NCI-H1417 treated with DMSO at 0.1 percent for 48 hours (cell line): ENCODE measurements around the gene GAGE12G.
"Not testable (repeated sequence)": the region's sequence is repeated elsewhere in the genome, so short reads cannot be mapped to it uniquely, and the experiment has no call there.

ENCODE experiments used
- DNase-seq: peaks from one replicate; lab custom pipeline; 2025; lab: John Stamatoyannopoulos, UW

GAGE12G gene, protein sequence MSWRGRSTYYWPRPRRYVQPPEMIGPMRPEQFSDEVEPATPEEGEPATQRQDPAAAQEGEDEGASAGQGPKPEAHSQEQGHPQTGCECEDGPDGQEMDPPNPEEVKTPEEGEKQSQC

DNA sequence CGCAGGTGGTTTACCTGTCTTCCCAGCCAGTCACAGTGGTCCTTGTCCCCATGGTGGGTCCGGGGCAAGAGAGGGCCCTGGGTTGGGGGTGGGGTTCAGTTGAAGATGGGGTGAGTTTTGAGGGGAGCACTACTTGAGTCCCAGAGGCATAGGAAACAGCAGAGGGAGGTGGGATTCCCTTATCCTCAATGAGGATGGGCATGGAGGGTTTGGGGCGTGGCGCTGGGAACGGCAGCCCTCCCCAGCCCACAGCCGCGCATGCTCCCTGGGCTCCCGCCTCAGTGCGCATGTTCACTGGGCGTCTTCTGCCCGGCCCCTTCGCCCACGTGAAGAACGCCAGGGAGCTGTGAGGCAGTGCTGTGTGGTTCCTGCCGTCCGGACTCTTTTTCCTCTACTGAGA, at the start of gene GAGE12G:
Gene GAGE12G (plus strand): TSS at position 301 of the 400 bp plus-strand sequence. CDS start 1,155 bp downstream, outside the sequence.
- not testable (repeated sequence) for DNase-seq

DNA sequence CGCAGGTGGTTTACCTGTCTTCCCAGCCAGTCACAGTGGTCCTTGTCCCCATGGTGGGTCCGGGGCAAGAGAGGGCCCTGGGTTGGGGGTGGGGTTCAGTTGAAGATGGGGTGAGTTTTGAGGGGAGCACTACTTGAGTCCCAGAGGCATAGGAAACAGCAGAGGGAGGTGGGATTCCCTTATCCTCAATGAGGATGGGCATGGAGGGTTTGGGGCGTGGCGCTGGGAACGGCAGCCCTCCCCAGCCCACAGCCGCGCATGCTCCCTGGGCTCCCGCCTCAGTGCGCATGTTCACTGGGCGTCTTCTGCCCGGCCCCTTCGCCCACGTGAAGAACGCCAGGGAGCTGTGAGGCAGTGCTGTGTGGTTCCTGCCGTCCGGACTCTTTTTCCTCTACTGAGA, 38.3 kb upstream of the GAGE12G start, which contains the start of gene GAGE12C:
Gene GAGE12C (plus strand): TSS at position 301 of the 400 bp plus-strand sequence. CDS start 1,155 bp downstream, outside the sequence.
- not testable (repeated sequence) for DNase-seq

DNA sequence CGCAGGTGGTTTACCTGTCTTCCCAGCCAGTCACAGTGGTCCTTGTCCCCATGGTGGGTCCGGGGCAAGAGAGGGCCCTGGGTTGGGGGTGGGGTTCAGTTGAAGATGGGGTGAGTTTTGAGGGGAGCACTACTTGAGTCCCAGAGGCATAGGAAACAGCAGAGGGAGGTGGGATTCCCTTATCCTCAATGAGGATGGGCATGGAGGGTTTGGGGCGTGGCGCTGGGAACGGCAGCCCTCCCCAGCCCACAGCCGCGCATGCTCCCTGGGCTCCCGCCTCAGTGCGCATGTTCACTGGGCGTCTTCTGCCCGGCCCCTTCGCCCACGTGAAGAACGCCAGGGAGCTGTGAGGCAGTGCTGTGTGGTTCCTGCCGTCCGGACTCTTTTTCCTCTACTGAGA, 28.8 kb upstream of the GAGE12G start, which contains the start of gene GAGE12D:
Gene GAGE12D (plus strand): TSS at position 301 of the 400 bp plus-strand sequence. CDS start 1,155 bp downstream, outside the sequence.
- not testable (repeated sequence) for DNase-seq

DNA sequence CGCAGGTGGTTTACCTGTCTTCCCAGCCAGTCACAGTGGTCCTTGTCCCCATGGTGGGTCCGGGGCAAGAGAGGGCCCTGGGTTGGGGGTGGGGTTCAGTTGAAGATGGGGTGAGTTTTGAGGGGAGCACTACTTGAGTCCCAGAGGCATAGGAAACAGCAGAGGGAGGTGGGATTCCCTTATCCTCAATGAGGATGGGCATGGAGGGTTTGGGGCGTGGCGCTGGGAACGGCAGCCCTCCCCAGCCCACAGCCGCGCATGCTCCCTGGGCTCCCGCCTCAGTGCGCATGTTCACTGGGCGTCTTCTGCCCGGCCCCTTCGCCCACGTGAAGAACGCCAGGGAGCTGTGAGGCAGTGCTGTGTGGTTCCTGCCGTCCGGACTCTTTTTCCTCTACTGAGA, 19.2 kb upstream of the GAGE12G start, which contains the start of gene GAGE12E:
Gene GAGE12E (plus strand): TSS at position 301 of the 400 bp plus-strand sequence. CDS start 1,155 bp downstream, outside the sequence.
- not testable (repeated sequence) for DNase-seq

DNA sequence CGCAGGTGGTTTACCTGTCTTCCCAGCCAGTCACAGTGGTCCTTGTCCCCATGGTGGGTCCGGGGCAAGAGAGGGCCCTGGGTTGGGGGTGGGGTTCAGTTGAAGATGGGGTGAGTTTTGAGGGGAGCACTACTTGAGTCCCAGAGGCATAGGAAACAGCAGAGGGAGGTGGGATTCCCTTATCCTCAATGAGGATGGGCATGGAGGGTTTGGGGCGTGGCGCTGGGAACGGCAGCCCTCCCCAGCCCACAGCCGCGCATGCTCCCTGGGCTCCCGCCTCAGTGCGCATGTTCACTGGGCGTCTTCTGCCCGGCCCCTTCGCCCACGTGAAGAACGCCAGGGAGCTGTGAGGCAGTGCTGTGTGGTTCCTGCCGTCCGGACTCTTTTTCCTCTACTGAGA, 9.7 kb upstream of the GAGE12G start, which contains the start of gene GAGE12F:
Gene GAGE12F (plus strand): TSS at position 301 of the 400 bp plus-strand sequence. CDS start 1,155 bp downstream, outside the sequence.
- not testable (repeated sequence) for DNase-seq

DNA sequence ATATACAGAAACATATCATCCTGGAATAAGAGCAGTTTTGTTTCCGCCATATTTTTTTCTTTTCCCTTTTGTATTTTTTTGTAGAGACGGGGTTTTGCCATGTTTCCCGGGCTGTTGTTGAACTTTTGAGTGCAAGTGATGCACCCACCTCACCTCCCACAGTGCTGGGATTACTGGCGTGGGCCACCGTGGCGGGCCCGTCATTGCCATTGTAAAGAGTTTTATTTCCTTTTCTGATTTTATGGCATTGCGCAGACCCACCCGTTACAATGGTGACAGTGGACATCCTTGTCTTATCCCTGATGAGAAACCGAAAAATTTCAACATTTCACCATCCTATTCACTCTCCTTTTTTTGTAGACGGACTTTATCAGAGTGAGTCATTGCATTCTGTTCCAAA, 1.5 kb upstream of the GAGE12G start:
- DNase-seq = not testable (repeated sequence)

DNA sequence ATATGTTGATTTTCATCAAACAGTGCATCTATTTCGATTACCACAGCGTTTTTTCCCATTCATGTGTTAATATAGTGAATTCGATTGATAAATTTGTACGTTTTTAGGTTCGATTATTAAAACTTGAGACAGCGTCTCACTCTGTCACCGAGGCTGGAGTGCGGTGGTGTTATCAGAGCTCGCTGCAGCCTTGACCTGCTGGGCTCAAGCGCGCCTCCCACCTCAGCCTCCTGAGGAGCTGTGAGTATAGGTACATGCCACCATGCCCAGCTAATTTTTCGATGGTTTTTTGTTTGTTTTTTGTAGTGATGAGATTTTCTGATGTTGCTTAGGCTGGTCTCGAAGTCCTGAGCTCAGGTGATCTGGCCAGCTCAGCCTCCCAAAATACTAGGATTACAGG, 1.0 kb upstream of the GAGE12G start:
- DNase-seq = not testable (repeated sequence)

DNA sequence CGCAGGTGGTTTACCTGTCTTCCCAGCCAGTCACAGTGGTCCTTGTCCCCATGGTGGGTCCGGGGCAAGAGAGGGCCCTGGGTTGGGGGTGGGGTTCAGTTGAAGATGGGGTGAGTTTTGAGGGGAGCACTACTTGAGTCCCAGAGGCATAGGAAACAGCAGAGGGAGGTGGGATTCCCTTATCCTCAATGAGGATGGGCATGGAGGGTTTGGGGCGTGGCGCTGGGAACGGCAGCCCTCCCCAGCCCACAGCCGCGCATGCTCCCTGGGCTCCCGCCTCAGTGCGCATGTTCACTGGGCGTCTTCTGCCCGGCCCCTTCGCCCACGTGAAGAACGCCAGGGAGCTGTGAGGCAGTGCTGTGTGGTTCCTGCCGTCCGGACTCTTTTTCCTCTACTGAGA, 9.4 kb downstream of the GAGE12G start, which contains the start of gene GAGE12H:
Gene GAGE12H (plus strand): TSS at position 301 of the 400 bp plus-strand sequence. CDS start 1,155 bp downstream, outside the sequence.
- not testable (repeated sequence) for DNase-seq

DNA sequence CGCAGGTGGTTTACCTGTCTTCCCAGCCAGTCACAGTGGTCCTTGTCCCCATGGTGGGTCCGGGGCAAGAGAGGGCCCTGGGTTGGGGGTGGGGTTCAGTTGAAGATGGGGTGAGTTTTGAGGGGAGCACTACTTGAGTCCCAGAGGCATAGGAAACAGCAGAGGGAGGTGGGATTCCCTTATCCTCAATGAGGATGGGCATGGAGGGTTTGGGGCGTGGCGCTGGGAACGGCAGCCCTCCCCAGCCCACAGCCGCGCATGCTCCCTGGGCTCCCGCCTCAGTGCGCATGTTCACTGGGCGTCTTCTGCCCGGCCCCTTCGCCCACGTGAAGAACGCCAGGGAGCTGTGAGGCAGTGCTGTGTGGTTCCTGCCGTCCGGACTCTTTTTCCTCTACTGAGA, 19.0 kb downstream of the GAGE12G start, which contains the start of gene GAGE2A:
Gene GAGE2A (plus strand): TSS at position 301 of the 400 bp plus-strand sequence. CDS start 1,155 bp downstream, outside the sequence.
- not testable (repeated sequence) for DNase-seq

DNA sequence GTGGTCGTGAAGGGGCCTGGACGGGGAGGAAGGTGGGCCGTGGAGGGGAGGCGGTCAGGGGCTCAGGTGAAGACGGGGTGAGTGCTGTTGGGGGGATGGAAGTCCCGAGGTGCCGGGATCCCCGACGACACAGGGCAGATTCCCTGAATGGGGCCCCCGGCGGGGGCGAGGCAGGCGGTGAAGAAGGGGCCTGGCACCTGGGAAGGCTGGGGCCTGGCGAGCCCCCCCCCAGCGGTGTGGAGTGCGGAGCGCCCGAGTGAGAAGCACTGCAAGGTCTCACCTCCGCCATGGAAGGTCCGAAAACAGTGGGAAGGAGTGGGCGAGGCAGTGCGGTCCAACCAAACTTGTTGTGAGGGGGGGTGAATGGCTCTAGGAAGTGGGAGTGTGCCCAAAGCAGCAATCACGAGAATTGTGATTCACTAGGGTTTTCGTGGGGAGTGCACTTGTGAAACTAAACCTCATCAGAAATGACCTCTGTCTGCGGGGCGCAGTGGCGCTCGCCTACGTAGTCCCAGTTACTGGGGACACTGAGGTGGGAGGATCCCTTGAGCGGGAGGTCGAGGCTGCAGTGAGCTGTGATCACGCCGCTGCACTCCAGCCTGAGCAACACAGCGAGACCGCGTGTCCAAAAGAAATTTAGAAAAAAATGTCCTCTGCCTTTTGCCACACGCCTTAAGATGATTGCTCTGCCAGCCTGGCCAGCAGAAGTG, 19.7 kb downstream of the GAGE12G start:
- not testable (repeated sequence) for DNase-seq

DNA sequence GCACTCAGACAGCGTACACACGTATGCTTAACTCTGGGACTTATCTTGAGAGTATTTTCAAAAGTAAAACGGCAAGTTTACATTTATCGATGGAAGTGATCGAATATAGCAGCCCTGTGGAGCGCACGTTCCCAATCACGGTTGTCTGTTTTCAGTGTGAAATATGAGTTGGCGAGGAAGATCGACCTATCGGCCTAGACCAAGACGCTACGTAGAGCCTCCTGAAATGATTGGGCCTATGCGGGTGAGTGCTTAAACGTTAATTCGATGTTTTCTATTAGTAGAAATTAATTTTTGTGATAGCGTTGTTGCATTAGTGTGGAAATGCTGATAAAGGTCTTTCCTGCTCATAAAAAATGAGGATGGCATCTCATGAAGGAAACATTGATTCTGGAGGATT, 20.3 kb downstream of the GAGE12G start:
- not testable (repeated sequence) for DNase-seq

DNA sequence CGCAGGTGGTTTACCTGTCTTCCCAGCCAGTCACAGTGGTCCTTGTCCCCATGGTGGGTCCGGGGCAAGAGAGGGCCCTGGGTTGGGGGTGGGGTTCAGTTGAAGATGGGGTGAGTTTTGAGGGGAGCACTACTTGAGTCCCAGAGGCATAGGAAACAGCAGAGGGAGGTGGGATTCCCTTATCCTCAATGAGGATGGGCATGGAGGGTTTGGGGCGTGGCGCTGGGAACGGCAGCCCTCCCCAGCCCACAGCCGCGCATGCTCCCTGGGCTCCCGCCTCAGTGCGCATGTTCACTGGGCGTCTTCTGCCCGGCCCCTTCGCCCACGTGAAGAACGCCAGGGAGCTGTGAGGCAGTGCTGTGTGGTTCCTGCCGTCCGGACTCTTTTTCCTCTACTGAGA, 28.5 kb downstream of the GAGE12G start, which contains the start of gene GAGE1:
Gene GAGE1 (plus strand): TSS at position 301 of the 400 bp plus-strand sequence. CDS start 1,155 bp downstream, outside the sequence.
- not testable (repeated sequence) for DNase-seq

DNA sequence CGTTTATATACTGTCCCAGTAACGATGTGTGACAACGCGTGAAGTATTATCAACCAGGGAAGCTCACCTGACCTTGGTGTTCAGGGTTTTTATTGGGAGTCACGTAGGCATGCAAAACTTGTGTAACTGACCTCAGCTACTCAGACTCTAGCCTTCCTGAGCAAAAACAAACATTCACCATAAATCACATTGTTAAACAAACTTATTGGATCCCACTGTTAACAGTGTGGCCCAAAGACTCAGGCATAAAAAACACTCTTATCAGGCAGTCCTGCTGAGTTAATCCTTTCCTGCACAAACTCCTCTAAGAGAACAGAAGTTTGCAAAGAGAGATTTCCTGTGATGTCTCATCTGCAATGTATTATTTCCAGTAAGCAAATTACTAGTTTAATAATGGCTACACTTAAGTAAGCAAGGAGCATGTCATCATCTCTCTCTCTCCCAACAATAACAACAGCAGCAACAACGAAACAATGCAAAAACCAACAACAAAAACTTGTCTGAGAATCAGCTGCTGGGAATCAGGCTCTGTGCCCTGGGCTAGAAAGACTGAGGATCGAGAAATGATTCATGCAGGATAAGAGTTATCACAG, 40.6 kb downstream of the GAGE12G start:
- no peak for DNase-seq

DNA sequence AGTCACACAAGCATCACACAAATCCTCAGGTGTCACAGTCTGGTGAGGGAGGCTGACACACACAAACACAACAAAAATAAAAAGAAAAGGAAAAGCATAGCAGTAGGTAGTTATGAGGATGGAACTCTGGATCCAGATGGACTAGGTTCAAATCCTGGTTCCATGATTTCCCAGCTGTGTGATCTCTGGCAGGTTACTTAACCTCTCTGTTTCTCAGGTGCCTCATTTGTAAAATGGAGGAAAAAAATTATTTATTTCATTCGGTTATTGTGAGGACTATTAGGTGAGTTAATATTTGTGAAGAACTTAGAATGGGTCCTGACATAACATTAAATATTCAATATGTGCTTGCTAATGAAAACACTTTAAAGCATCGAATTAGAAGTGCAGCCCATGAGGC, 48.4 kb downstream of the GAGE12G start:
- DNase-seq = no peak
